HG03175 (cell line): ENCODE results near the gene APOBEC2.

Experiments used
- ATAC-seq: cut with Tn5 transposase; IDR thresholded peaks from one replicate; pipeline ENCODE4 v1.9.1; 2021; ENCODE audit warnings: mild to moderate bottlenecking, moderate library complexity; ENCODE audit not compliant: unreplicated experiment

Gene APOBEC2

DNA sequence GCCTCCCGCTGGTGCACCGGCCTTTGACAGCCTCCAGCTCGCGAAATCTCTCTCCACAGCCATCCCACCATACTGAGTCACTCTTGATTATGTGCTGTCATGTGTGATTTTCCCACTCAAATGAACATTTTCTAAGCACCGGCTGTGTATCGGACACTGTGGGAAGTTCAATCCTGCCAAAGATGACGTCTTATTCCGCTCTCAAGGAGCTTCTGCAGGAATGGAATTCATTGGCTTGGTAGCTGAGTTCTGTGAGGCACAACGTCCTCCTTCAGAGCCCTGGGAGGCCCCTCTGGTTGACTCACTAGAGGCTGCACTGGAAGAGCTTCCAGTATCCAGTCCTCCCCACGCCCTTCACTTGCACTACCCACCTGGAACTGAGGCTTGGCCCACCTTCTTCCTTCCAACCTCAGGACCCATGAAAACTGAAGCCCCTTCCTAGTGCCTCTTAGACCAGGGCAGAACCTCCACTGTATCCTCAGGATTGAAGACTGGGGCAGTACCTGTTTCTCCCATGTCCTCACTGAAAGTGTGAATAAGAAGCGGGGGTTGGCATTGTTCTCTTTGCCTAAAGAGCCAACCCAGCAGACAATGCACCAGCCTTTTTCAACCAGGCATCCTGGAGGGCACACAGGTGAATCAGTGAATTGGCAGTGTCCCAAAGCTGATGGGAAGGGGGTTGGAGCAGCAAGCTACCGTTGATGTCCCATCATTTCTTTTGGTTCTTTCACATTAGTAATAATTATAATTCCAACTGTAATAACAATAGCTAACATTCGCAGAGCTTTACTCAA lies 15.7 kb upstream of the APOBEC2 start:
- no peak for ATAC-seq

DNA sequence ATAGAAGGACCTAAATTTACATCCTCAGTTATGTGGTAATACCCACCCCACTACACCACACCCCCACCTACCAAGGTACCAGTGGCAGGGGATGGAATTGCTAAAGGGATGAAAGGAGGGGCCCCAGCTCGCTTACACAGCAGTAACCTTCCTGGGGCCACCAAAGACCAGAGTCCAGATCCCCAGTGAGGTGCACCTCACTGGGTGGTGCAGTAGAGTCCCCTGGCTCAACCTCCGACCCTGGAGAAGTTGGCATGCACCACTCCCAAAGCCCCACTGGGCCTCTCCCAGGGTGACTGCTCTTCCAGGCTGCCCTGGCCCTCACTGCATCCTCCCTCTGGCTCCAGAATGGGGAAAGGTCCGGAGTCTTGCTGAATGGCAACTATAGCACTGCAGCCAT lies 14.8 kb upstream of the APOBEC2 start:
- no peak for ATAC-seq

DNA sequence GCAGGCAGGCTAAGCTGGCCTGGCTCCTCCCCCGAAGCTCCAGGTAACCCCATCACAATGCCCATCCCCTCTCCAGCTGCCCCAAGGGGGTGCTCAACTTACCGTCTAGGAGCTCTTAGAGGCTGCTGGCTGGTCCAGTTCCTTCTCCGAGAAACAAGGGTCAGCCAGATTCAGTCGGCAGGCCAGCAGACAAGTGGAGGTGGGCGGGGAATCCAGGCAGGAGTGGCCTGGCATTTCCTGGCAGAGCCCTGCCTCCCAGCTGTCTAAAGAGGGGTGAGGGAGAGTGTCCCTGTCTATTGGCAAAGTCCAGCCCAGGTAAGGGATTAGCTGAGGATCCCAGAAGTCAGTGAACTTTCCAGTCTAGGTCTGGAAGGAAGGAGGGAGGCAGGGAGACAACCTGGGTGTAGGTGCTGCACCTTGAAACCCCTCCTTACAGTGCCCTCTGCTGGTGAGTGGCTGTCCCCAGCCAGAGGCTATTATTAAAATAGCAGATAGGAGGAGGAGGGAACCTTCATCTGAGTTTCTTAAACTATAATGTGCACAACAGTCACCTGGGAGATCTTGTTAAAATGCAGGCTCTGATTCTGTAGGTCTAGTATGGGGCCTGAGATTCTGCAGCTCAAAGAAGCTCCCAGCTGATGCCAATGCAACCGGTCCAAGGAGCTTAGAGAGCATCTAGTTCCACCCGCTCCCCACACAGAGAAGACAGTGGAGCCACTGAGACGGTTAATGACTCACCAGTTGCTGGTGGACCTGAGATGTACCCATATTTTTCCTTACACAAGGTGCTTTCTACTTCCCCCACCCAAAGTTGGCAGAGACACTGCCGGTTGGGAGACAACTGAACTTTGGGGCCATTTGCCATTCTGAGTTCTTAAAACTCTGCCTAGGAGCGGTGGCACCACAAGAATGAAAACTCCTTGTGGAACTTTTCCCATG lies 13.7 kb upstream of the APOBEC2 start, which contains the start of gene UNC5CL:
UNC5CL (minus strand) TSS at position 162 of the 939 bp plus-strand sequence. CDS start 4,147 bp downstream, outside the sequence.
- ATAC-seq = peak; percentile 57

DNA sequence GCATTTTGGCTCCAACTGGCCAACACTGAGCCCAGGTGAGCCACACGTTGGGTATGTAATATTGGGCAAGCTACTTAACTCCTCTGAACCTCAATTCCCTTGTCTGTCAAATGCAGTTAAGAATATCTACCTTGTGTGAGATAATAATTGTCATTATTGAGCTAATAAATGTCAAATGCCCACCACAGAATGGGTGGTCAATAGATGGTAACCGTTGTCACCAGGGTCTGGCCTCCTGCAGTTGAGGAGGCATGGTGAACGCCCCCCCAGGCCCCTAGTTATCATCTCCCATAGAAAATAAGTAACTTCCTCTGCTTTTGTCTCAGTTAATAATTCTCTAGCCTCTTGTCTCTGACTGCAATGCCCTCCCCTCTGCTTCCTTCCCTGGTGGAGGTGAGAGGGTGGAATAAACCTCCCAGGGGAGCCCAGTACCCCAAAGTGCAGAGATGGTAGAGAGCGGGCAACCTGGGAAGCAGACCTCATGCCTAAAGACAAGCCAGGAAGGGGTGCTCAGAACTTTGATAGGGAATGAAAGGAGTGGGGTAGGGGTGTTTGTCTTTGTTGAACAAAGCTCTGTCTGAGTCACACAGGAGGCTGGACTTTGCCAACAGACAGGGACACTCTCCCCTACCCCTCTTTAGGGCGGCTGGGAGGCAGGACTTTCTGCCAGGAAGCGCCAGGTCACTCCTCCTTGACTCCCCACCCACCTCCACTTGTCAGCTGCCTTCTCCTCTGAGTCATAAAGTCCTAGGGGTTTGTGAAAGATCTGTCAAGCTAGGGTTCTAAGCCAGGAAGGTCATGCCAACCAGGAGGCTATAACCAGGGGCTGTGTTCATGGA lies 12.7 kb upstream of the APOBEC2 start:
- peak; percentile 54 for ATAC-seq

DNA sequence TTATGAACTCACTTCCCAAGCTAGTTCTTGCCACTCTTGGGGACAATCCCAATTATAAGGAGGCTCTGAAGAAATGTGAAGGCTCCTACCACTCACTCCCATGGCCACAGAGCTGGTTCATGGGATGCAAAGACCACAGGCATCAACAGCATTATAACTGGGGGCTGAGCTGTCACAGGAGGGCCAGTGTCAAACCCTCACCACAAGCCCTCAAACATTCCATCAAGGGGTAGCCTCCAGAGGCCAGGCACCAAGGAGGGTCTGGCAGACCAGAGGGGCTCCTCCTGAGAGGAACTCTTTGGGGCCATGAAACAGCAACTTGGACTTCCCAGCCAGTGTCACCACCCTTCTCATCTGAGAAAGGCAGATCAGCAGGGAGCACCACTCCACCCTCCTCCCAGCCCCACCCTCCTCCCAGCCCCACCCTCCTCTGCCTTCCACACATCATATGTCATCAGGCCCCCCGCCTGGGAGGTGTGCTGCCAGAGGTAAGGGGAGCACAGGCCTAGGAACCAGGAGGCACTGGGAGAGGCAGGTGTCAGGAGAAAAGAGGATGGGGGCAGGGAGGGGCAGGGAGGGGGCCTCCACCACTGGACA lies 12.0 kb upstream of the APOBEC2 start:
- ATAC-seq = peak; percentile 14

DNA sequence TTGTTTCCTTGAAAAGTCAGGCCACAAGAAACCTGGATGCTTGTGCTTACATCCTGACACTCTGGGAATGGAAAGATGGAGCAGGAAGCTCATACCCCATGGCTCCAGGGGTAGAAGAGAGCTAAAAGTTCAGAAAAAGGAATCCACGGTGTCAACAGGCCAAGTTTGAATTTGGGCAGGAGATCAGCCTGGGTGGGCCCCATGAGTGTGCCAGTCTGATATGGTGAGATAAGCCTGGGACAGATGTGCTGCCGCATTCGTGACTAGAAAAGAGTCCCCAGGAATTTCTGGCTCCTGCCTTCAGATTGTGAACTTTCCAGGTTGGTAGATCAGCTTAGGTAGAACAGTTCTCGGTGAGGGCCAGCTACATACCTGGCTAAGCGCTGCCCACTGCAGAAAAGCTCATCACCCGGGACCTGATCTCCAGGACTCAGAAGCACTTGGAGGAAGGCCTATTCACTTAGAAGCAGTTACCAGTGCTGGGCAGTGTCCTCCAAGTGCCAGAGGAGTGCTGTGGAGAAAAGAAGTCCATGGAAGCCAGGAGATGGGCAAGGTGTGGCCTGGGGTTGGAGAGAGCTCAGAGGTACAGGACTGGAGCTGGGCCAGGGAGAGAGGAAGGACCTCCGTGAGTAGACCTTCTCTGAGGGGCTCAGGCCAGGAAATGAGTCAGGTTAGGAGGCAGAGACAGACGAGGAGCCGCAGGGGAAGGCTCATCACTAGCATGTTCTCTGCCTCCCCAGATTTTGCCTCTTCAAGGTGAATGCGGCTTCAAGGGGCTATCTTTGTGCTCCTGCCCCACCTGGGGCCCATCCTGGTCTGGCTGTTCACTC lies 10.6 kb upstream of the APOBEC2 start, which contains the start of gene TSPO2:
TSPO2 (plus strand) TSS at position 242 of the 830 bp plus-strand sequence; CDS start at position 761, 519 bp downstream.
- no peak for ATAC-seq

DNA sequence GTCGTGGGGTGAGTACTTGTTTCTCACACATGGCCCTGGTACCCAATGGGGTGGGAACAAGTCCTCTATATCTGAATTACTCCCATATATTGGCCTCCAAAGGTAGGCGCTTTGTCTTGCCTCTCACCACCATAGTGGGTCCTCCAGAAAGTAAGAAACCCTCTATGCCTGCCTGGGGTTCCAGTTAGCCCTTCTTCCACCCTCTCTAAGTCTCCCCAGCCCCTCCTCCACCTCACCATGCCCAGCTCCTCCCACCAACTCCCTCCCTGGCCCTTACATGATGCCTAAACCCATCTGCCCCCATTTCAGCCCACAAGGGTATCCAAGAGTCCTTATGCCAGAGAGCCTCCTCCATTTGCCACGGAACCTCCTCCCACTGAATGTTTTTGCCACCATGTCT lies 9.9 kb upstream of the APOBEC2 start:
- no peak for ATAC-seq

DNA sequence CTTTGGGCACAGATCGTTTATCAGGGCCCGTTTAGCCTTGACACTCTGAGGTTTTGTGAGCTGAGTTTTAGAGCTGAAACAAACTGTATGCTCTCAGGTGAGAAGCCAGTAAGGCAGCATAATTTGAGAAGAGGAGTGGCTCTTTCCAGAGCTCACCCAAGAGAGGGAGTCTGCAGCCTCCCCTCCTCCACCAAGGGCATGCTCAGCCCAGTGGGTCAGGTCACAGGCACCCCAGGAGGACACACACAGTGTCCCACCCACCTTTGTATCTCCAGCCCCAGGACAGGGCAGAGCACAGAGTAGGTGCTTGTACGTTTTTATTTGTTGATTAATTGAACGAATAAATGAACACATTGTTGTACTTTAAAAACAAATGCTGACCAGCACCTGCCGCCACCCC lies 7.3 kb upstream of the APOBEC2 start:
- no peak for ATAC-seq

DNA sequence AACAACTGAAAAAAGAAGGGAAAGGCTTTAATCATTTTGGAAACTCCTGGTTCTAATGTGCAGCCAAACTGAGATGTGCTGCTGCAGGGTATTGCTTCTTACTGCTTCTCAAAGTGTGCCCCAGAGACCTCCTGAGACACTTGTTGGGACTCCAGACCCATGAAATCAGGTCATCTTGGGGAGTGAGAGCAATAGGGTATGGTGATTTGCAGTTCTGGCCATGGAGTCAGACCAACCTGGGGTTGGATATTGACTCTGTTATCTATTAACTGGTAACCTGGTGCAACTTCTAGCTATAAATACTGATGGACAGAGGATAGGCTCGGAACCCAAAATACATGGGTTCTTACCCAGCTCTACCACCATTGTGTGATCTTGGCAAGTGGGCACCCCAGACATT lies 6.9 kb upstream of the APOBEC2 start:
- ATAC-seq = no peak

DNA sequence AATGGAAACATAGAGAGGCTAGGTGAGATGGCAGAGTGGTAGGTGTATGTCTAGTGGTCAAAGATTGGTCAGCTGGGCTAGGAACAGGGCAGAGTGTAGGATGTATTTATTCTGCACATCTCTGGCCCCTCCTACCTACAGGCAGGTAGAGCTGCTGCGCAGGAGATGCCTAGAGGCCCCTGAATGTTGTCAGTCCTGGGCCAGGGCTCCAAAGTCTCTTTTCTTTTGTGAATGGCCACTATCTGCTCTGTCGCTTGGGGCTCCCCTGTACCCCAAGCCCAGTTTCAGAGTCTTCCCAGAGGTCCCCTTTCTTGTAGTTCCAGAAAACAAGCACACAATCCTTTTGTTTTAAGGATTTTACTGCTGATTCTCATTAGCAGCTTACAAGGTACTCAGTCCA lies 5.7 kb upstream of the APOBEC2 start:
- no peak for ATAC-seq

DNA sequence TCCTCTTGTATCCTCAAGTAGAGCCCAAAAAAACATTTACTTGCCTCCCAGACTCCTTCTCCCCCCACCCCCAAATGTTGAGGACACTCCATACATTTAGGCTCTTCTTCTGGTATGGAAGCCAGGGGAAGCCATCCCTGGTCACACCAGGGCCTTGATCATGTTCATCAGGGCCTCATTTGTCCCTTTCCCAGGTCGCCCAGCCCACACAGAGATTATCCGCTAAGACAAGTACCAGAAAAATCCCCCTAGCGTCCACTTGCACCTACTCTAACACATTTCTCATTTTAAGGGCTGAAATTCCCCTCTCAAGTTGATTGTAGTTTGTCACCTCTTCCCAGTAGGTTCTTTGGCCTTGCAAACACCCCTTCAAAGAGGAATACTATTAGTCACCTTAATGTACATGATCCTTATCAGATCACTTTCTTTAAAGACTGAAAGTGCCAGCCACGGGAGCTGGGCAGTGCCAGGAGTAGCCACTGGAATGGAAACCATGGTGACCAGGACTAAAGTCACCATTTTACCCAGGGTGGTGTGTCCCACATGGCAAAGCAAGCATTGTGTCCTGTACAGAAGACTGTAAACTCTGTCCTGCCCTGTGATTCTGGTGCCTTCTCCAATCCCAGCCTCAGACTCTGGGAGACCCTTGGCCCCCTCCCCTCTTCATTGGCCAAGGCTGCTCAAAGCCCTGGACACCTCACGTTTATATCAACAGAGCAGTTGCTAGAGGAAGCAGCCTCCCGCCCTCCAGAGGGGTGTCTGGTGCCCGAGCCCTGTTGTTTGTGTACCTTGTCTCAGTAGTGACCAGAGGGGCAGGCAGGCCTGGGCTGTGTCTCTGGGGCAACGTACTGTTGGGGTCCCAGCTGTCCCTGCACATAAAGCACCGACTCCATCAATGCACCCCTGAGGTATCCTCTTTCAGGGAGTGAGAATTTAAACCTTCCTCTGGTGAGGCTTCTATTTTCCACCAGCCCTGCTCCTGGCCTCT lies 5.0 kb upstream of the APOBEC2 start:
- no peak for ATAC-seq

DNA sequence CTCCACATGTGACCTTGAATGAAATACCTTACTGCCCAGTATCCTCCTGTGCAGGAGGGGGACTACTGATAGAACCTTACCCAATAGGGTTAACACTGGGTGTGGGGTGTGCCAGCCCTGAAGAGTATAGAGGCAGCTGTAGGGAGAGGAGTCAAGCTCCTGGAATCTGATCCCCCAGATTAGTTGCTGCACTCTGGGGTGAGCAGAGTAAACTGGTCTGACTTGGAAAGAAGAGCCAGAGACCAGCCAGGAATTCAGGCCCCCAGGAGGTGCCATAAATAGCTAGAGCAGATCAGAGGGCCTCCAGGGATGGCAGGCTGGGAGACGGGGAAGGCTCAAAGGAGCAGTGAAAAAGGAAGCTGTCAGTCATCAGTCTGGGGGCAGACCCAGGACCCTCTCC lies 3.5 kb upstream of the APOBEC2 start:
- ATAC-seq = no peak

DNA sequence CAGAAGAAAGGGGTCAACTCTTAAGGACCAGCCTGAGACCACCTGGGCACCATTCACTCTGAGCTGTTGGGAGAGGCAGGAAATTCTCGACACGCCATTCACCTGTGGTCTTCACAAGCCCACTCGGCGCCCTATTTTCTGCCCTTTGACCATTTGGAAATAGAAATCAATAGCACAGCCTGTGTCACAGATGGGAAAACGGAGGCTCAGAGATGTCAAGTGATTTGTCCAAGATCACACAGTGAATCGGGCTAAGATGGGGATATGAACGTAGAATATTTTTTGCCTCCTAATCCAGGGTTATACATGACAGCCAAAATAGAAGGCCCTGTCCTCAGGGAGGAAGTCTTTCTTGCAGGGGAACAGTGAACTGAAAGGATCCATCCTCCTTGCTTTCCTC lies 3.0 kb upstream of the APOBEC2 start:
- ATAC-seq = no peak

DNA sequence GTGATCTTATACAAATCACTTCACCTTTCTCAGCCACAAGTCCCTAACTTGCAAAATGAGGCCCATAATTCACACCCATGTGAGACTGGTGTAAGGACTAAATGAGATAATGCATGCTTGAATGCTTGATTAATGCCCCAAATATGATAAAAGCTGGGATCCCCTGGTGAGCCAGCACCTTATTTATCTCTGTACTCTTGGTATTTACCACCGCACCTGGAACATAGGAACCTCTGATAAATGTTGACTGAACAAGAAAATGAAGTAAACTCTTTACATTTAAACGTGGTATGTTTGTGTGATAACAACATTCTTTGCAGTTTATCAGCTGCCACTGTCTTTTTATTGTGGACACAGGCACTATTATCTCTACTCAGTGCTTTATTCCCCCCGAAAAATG lies 2.5 kb upstream of the APOBEC2 start:
- ATAC-seq = no peak

DNA sequence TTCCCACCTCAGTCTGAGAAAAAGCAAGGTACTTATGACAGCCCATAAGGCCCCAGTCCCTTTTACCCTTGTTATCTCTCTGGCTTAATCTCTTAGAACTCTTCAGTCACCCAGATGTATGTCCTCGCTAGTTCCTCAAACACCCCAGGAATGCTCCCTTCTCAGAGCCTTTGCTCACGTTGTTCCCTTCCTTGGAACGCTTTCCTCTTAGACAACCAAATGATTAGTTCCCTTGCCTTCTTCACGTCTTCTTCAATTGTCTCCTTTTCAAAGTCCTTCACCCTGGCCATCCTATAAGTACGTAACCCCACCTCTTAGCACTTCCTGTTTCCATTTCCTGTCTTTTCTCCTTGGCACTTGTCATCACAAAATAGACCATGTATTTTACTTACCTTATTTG lies 1.1 kb upstream of the APOBEC2 start:
- peak; percentile 46 for ATAC-seq

DNA sequence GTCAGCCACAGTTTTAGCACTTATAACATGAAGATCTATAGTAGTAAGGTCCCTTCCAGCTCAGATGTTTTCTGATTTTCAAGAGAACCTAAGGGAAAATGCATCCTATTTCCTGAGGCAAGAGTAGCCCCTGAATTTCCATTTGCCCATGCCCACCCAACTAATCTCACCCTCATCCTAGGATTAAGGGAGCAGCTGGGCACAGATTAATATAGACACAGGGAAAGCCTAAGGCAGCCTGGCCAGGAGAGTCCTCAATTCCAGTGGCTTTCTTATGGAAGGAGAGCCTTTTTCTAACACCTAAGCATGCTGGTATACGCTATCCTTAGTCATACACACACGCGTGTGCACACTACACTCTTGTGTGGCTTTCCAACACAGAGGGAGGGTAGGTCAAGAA lies 1.5 kb downstream of the APOBEC2 start:
- ATAC-seq = no peak

DNA sequence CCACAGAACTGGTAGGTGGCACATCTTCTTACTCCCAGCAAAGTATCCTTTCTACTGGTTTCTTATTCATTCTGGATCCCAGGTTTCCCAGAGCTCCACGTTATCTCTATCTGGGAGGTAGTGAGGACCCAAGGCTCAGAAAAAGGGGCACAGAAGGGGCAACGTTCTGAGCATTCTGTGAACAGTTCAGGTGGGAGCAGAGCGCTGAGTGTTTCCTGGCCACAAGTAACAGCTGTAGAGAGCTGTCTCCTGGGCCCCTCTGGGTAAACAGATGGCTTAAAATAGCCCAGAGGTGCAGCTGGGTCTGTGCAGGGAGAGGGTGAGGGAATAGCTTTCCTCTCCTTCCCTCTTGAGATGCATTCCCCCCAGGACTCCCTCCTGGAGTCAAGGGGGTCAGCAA lies 2.1 kb downstream of the APOBEC2 start:
- ATAC-seq = no peak

DNA sequence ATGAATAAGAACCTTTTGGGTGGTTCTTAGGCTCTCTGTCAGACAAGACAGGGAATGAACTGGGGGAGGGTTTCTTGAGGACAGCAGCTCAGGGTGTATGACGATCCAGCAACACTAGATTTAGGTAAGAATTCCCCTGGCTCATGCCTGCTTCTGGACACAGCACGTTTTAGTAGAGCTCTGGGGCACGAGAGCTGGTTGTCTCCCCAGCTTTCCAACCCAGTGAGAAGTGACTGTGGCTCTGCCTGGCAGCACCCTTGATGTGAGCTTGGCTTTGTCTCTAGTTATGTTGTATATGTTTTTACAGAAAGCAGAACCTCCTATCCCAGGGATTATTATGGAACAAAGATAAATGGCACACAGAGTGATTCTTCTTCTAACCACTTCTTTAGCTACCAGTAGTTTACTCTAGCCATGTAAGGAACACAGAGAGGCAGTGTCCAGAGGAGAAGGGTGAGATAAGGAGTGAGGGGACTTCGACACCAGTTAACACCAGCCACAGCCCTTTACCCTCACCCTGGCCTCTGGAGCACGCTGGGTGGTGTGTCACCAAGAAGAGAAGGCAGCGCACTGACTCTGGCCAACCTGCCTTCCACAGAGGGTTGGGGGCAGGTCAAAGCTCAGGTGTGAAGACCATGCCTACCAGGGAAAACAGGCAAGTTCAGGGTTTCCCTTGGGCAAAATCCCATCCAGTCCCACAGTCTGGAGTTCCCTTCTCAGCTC lies 3.9 kb downstream of the APOBEC2 start:
- no peak for ATAC-seq
